ENCODE measurements around the gene CNTN4.
"Not testable (repeated sequence)": the region's sequence is repeated elsewhere in the genome, so short reads cannot be mapped to it uniquely, and the experiment has no call there.

CNTN4 gene

GRCh38 chr3:2790266-2790815 is 691.7 kb downstream of the CNTN4 start:
- DNase-seq (ENCODE audit: low read depth, low spot score) = no peak

- DNase-seq (ENCODE audit: low read depth, low spot score) = no peak
Measured at GRCh38 chr3:2792432-2792831, 693.8 kb downstream of the CNTN4 start.

GRCh38 chr3:2793987-2794386 is 695.3 kb downstream of the CNTN4 start:
- DNase-seq (ENCODE audit: low read depth, low spot score) = no peak

GRCh38 chr3:2802429-2802828 is 703.8 kb downstream of the CNTN4 start:
- DNase-seq (ENCODE audit: low read depth, low spot score) = no peak

GRCh38 chr3:2807514-2807913 is 708.8 kb downstream of the CNTN4 start:
- no peak for DNase-seq (ENCODE audit: low read depth, low spot score)

- no peak for DNase-seq (ENCODE audit: low read depth, low spot score)
Measured at GRCh38 chr3:2810723-2811122, 712.1 kb downstream of the CNTN4 start.

- no peak for DNase-seq (ENCODE audit: low read depth, low spot score)
Measured at GRCh38 chr3:2819571-2819970, 720.9 kb downstream of the CNTN4 start.

GRCh38 chr3:2820982-2821381 is 722.3 kb downstream of the CNTN4 start:
- not testable (repeated sequence) for DNase-seq (ENCODE audit: low read depth, low spot score)

GRCh38 chr3:2822611-2823010 is 723.9 kb downstream of the CNTN4 start:
- DNase-seq (ENCODE audit: low read depth, low spot score) = no peak

- DNase-seq (ENCODE audit: low read depth, low spot score) = no peak
Measured at GRCh38 chr3:2823031-2823430, 724.4 kb downstream of the CNTN4 start.

GRCh38 chr3:2823437-2824211 is 725.0 kb downstream of the CNTN4 start:
- no peak for DNase-seq (ENCODE audit: low read depth, low spot score)

- DNase-seq (ENCODE audit: low read depth, low spot score) = no peak
Measured at GRCh38 chr3:2826036-2826435, 727.4 kb downstream of the CNTN4 start.

- no peak for DNase-seq (ENCODE audit: low read depth, low spot score)
Measured at GRCh38 chr3:2826453-2826852, 727.8 kb downstream of the CNTN4 start.

- no peak for DNase-seq (ENCODE audit: low read depth, low spot score)
Measured at GRCh38 chr3:2837239-2837638, 738.6 kb downstream of the CNTN4 start.

- DNase-seq (ENCODE audit: low read depth, low spot score) = no peak
Measured at GRCh38 chr3:2837910-2838309, 739.2 kb downstream of the CNTN4 start.

GRCh38 chr3:2838546-2839157 is 740.0 kb downstream of the CNTN4 start:
- no peak for DNase-seq (ENCODE audit: low read depth, low spot score)

GRCh38 chr3:2839876-2840275 is 741.2 kb downstream of the CNTN4 start:
- DNase-seq (ENCODE audit: low read depth, low spot score) = no peak

- DNase-seq (ENCODE audit: low read depth, low spot score) = no peak
Measured at GRCh38 chr3:2847062-2847841, 748.6 kb downstream of the CNTN4 start.

GRCh38 chr3:2849092-2849491 is 750.4 kb downstream of the CNTN4 start:
- no peak for DNase-seq (ENCODE audit: low read depth, low spot score)

- DNase-seq (ENCODE audit: low read depth, low spot score) = no peak
Measured at GRCh38 chr3:2850701-2851100, 752.0 kb downstream of the CNTN4 start.

GRCh38 chr3:2851361-2851760 is 752.7 kb downstream of the CNTN4 start:
- DNase-seq (ENCODE audit: low read depth, low spot score) = no peak

GRCh38 chr3:2851835-2852234 is 753.2 kb downstream of the CNTN4 start:
- DNase-seq (ENCODE audit: low read depth, low spot score) = no peak
